ENCODE measurements around the gene SH3BGR.

The SH3BGR gene

DNA sequence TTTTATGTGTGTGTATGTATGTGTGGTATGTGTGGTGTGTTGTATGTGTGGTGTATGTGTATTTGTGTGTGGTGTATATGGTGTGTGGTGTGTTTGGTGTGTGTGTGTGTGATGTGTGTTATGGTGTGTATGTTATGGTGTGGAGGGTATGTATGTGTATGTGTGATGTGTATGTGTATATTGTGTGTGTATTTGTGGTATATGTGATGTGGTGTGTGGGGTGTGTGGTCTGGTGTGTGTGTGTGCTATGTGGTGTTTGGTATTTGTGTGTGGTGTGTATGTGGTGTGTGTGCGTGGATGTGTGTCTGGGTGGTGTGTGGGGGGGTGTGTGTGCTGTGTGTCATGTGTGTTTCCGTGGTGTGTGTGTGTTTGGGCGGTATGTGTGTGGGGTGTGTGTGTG, 59.3 kb downstream of the SH3BGR start:
- Mint-ChIP-seq H3K36me3 (ENCODE audit: insufficient read depth) (no peaks in the 10 kb centered on the region), H3K27ac (no peak overlapping the region), H3K4me3 (no peak overlapping the region), H3K27me3 (no peaks in the 10 kb centered on the region), H3K4me1 (ENCODE audit: low read depth in 2 of 2) (no peaks in the 10 kb centered on the region), H3K9me3 (no peaks in the 10 kb centered on the region)
- DNase-seq (no peak), ATAC-seq (replicated peaks) (no peak)

- DNase-seq (no peak), ATAC-seq (replicated peaks) (no peak)
- no peaks in the 10 kb centered on the region for H3K27me3 Mint-ChIP-seq
- no peaks in the 10 kb centered on the region for H3K36me3 Mint-ChIP-seq (ENCODE audit: insufficient read depth)
- H3K4me1 Mint-ChIP-seq (ENCODE audit: low read depth in 2 of 2), result peaks cover 4 to 5% of the 10 kb centered on the region in 2 donors
- no peak overlapping the region for H3K4me3 Mint-ChIP-seq
- H3K9me3 Mint-ChIP-seq, result no peaks in the 10 kb centered on the region
- no peak overlapping the region for H3K27ac Mint-ChIP-seq
Observed at GRCh38 chr21:39513735-39514134, 62.0 kb downstream of the SH3BGR start.

DNA sequence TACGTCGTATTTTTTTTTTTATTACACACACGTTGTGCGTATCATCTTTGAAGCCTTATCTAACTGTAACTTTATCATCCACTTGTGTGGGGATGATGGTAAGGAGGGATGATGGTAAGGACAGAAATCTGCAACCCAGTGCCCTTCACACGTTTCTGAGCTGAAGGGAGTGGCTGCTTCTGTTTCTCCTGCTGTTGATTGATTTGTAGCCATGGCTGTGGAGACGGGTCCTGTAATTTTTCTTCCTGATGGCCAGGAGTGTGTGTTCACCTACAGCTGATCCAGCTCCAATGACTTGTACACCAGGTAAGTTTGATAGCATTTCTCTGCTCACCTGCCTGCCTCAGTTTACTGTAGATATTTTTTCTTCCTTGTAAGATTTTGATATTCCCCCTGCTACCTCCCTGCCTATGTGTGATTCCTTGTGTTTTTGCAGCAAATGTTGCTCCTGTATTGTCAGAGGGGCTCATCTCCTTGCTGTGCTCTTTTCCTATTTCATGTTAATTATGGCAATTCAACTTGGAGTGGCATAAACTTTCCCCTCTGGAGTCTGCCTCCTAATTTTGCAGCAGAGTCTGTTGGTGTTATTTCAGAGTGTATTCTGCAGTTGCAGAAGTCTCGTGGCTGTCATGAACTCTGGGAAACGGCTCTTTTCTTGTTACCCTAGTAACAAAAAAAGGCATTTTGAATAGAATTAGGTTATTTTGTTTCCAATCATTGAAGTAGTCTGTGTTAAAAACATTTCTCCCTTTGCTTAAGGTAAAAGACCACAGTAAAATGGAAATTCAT, 64.1 kb downstream of the SH3BGR start:
- peaks cover 4 to 10% of the 10 kb centered on the region in 2 donors for H3K27me3 Mint-ChIP-seq
- DNase-seq (no peak), ATAC-seq (replicated peaks) (no peak)
- H3K4me1 Mint-ChIP-seq (ENCODE audit: low read depth in 2 of 2), result peaks cover 4 to 5% of the 10 kb centered on the region in 2 donors
- H3K9me3 Mint-ChIP-seq, result no peaks in the 10 kb centered on the region
- no peaks in the 10 kb centered on the region for H3K36me3 Mint-ChIP-seq (ENCODE audit: insufficient read depth)
- no peak overlapping the region for H3K27ac Mint-ChIP-seq
- H3K4me3 Mint-ChIP-seq, result no peak overlapping the region

- ATAC-seq (replicated peaks), result peak; percentile 78
- Mint-ChIP-seq H3K4me3 (no peak overlapping the region), H3K27me3 (peaks cover 13 to 22% of the 10 kb centered on the region in 2 donors), H3K36me3 (ENCODE audit: insufficient read depth) (no peaks in the 10 kb centered on the region), H3K27ac (no peak overlapping the region), H3K9me3 (no peaks in the 10 kb centered on the region), H3K4me1 (ENCODE audit: low read depth in 2 of 2) (peaks cover 4 to 5% of the 10 kb centered on the region in 2 donors)
- peak; percentile 23 to 37 (median 29) for DNase-seq
Observed at GRCh38 chr21:39518055-39518846, 66.5 kb downstream of the SH3BGR start.

DNA sequence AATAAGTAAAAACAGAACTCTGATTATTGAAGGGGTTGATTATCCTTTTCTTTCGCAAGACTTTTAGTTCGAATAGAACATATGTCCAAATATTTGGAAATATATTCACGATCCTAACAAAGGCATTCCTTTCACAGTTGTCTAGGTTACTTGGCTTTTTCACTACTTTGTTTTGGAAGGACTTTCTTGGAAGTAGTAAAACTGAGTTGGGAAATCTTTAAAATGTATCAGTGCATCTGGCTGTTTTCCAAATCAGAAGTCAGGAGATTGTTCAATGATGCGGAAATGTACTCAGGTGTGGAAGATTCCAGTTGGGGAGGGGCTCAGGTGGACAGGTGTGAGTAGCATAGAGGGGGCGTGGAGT, 67.1 kb downstream of the SH3BGR start:
- Mint-ChIP-seq H3K36me3 (ENCODE audit: insufficient read depth) (no peaks in the 10 kb centered on the region), H3K27ac (no peak overlapping the region), H3K9me3 (no peaks in the 10 kb centered on the region), H3K4me3 (no peak overlapping the region), H3K4me1 (ENCODE audit: low read depth in 2 of 2) (peaks cover 4 to 5% of the 10 kb centered on the region in 2 donors), H3K27me3 (peaks cover 17 to 27% of the 10 kb centered on the region in 2 donors)
- no peak for ATAC-seq (replicated peaks)
- DNase-seq, result no peak

- no peaks in the 10 kb centered on the region for H3K9me3 Mint-ChIP-seq
- DNase-seq (no peak), ATAC-seq (replicated peaks) (no peak)
- H3K36me3 Mint-ChIP-seq (ENCODE audit: insufficient read depth), result no peaks in the 10 kb centered on the region
- H3K27me3 Mint-ChIP-seq, result peaks cover 17 to 37% of the 10 kb centered on the region in 2 donors
- H3K4me1 Mint-ChIP-seq (ENCODE audit: low read depth in 2 of 2), result peaks cover 4 to 5% of the 10 kb centered on the region in 2 donors
- no peak overlapping the region for H3K4me3 Mint-ChIP-seq
- no peak overlapping the region for H3K27ac Mint-ChIP-seq
Observed at GRCh38 chr21:39519835-39520234, 68.1 kb downstream of the SH3BGR start.

- Mint-ChIP-seq H3K4me3 (no peak overlapping the region), H3K4me1 (ENCODE audit: low read depth in 2 of 2) (peaks cover 1% of the 10 kb centered on the region in 2 donors), H3K27ac (no peak overlapping the region), H3K36me3 (ENCODE audit: insufficient read depth) (peaks cover 3% of the 10 kb centered on the region), H3K27me3 (peaks cover 46 to 68% of the 10 kb centered on the region in 2 donors), H3K9me3 (no peaks in the 10 kb centered on the region)
- DNase-seq (no peak), ATAC-seq (replicated peaks) (no peak)
Observed at GRCh38 chr21:39523399-39523798, 71.6 kb downstream of the SH3BGR start.

DNA sequence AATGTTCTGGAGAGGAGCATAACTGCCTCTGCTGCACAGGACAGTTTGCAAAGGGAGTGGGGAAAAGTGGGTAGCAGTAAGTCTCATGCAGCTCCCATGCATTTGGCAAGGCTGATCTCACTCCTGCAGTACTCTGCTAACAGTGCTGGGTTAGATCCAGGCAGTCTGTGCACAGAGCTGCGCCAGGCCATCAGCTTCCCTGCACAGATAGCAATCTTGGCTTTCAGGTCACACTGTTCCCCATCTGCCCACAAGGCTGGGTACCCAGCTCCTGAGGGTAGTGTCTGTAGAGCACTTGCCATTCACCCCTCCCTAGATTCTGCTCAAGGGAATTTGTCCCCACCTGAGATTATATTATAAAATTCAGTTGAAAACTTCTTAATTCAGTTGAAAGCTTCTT, 72.1 kb downstream of the SH3BGR start:
- DNase-seq (no peak), ATAC-seq (replicated peaks) (no peak)
- Mint-ChIP-seq H3K4me3 (no peak overlapping the region), H3K36me3 (ENCODE audit: insufficient read depth) (peaks cover 3% of the 10 kb centered on the region), H3K27me3 (peaks cover 49 to 73% of the 10 kb centered on the region in 2 donors), H3K9me3 (no peaks in the 10 kb centered on the region), H3K4me1 (ENCODE audit: low read depth in 2 of 2) (peaks cover 0 to 1% of the 10 kb centered on the region in 2 donors), H3K27ac (no peak overlapping the region)

GRCh38 chr21:39525129-39525528, 73.4 kb downstream of the SH3BGR start:
- no peak overlapping the region for H3K4me3 Mint-ChIP-seq
- peaks cover 0 to 1% of the 10 kb centered on the region in 2 donors for H3K4me1 Mint-ChIP-seq (ENCODE audit: low read depth in 2 of 2)
- peaks cover 51 to 74% of the 10 kb centered on the region in 2 donors for H3K27me3 Mint-ChIP-seq
- H3K27ac Mint-ChIP-seq, result no peak overlapping the region
- DNase-seq (no peak), ATAC-seq (replicated peaks) (no peak)
- no peaks in the 10 kb centered on the region for H3K9me3 Mint-ChIP-seq
- H3K36me3 Mint-ChIP-seq (ENCODE audit: insufficient read depth), result peaks cover 3% of the 10 kb centered on the region

- Mint-ChIP-seq H3K9me3 (no peaks in the 10 kb centered on the region), H3K27me3 (peaks cover 51 to 76% of the 10 kb centered on the region in 2 donors), H3K36me3 (ENCODE audit: insufficient read depth) (peaks cover 3% of the 10 kb centered on the region), H3K4me3 (no peak overlapping the region), H3K27ac (no peak overlapping the region), H3K4me1 (ENCODE audit: low read depth in 2 of 2) (peaks cover 0 to 1% of the 10 kb centered on the region in 2 donors)
- ATAC-seq (replicated peaks), result no peak
- DNase-seq, result no peak
Observed at GRCh38 chr21:39525601-39526000, 73.8 kb downstream of the SH3BGR start.

- no peak overlapping the region for H3K27ac Mint-ChIP-seq
- H3K27me3 Mint-ChIP-seq, result peaks cover 50 to 90% of the 10 kb centered on the region in 2 donors
- peaks cover 3% of the 10 kb centered on the region for H3K36me3 Mint-ChIP-seq (ENCODE audit: insufficient read depth)
- no peaks in the 10 kb centered on the region for H3K9me3 Mint-ChIP-seq
- H3K4me1 Mint-ChIP-seq (ENCODE audit: low read depth in 2 of 2), result peaks cover 0 to 4% of the 10 kb centered on the region in 2 donors
- ATAC-seq (replicated peaks) (no peak), DNase-seq (no peak)
- H3K4me3 Mint-ChIP-seq, result no peak overlapping the region
Observed at GRCh38 chr21:39527067-39527595, 75.4 kb downstream of the SH3BGR start.

DNA sequence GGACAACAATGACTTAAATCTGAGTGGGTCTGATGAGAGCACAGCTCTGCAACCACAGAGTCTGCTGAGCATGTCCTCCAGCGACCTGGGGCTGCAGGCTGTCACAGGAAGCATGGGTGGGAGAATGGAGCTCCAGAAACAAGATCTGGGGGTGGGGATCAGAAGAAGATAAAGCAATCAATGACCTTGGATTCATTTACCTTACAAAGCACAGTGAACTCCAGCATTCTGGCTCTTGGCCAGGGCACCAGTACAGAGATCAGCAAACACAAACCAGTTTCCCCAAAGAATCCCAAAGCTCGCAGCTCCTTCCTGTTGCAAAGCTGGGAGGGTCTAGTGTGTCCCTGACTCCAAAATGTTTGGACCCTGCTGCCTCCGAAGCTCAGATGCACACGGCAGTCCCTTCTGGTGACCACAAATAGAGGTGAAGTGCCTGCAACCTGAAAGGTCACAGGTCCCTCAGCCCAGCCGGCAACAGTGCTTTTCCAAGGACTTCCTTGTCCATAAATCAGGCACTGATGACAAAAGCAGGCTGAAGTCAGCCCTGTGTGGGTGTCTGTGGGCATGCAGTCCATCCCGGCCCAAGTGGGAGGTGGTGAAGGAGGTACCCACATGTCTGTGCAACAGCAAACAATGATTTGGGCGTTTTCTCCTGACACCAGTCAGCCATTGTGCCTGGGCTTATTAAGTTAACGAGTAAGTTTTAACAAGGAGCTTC, 76.1 kb downstream of the SH3BGR start:
- Mint-ChIP-seq H3K4me1 (ENCODE audit: low read depth in 2 of 2) (peaks cover 0 to 4% of the 10 kb centered on the region in 2 donors), H3K4me3 (no peak overlapping the region), H3K27ac (no peak overlapping the region), H3K9me3 (no peaks in the 10 kb centered on the region), H3K36me3 (ENCODE audit: insufficient read depth) (peaks cover 3% of the 10 kb centered on the region), H3K27me3 (peaks cover 46 to 83% of the 10 kb centered on the region in 2 donors)
- DNase-seq (no peak), ATAC-seq (replicated peaks) (no peak)

- ATAC-seq (replicated peaks) (no peak), DNase-seq (no peak)
- Mint-ChIP-seq H3K9me3 (no peaks in the 10 kb centered on the region), H3K27me3 (peaks cover 38 to 71% of the 10 kb centered on the region in 2 donors), H3K4me1 (ENCODE audit: low read depth in 2 of 2) (peaks cover 0 to 4% of the 10 kb centered on the region in 2 donors), H3K27ac (no peak overlapping the region), H3K36me3 (ENCODE audit: insufficient read depth) (peaks cover 3% of the 10 kb centered on the region), H3K4me3 (no peak overlapping the region)
Observed at GRCh38 chr21:39529026-39529425, 77.3 kb downstream of the SH3BGR start.
